NCI-H1105 treated with DMSO at 0.1 percent for 48 hours (cell line): ENCODE measurements around the gene LZTR1.
"Not testable (repeated sequence)": the region's sequence is repeated elsewhere in the genome, so short reads cannot be mapped to it uniquely, and the experiment has no call there.

ENCODE experiments used
- DNase-seq: peaks from one replicate; lab custom pipeline; 2025; lab: John Stamatoyannopoulos, UW

The LZTR1 gene

DNA sequence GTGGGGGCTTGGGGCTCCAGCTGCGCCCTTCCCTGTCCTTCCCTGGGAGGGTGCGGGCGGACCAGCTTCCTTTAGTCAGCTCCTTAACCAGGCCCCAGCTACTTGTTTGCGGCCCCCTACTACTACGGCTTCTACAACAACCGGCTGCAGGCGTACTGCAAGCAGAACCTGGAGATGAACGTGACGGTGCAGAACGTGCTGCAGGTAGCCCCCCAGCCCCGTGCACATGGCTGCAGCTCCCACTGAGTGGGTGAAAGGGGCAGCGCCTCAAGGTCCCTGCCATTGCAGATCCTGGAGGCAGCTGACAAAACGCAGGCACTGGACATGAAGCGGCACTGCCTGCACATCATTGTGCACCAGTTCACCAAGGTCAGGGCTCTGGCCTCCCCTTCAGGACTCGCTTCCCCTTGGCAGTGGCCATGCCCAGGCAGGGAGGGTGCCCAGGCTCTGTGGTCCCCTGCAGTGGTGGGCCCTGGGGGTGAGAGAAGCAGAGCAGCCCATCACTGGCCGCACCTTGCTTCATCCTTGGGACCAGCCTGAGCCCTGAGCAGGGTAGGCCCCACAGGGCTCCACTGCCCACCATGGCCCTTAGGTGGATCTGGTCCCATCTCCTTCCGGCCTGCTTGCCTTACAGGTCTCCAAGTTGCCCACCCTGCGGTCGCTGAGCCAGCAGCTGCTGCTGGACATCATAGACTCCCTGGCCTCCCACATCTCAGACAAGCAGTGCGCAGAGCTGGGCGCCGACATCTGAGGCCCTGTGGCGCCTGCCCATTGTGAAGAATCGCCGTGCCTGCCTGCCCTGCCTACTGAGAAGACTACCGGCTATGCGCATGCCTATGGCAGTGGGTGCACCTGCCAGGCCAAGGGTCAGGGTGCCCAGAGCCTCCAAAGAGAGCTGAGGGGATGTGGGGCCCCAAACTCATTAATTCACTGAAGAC lies 14.8 kb downstream of the LZTR1 start:
- no peak for DNase-seq

DNA sequence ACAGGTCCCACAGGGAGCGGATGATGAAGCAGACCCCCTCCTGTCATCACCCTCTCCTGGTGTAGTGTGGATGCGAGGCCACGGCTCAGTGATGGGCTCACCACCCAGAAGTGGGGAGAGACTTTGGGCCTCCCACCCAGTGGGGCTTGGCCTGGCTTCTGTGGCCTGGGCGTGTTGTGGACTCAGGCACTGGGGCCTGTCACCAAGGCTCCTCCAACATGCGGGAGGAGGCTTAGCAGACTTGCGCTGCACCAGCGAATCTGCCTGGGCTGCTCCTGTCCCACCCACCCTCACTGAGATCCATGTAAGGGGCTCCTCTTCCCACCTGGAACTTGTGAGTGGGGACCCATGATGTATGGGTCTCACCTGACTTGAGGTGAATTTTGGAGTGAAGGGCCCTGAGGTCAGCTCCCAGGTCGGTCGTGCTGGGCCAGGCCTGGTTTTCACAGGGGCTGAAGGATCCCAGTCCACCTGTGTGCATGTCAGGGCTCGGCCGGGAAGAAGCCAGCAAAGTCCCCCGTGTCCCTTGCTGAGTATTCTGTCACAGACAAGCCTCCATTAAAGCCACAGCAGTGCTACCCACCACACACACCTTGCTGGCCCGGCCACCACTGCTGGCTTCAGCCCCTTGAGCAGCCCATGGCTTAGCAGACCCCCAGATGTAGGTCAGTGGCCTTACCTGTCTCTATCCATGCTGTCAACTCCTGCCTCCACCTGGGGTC lies 15.6 kb downstream of the LZTR1 start:
- no peak for DNase-seq

- no peak for DNase-seq
These were observed 16.6 kb downstream of the LZTR1 start for GRCh38 chr22:20998411-20999336.

- no peak for DNase-seq
These were observed 17.5 kb downstream of the LZTR1 start for GRCh38 chr22:20999350-21000206.

- DNase-seq = no peak
These were observed 18.3 kb downstream of the LZTR1 start for GRCh38 chr22:21000207-21000986.

DNA sequence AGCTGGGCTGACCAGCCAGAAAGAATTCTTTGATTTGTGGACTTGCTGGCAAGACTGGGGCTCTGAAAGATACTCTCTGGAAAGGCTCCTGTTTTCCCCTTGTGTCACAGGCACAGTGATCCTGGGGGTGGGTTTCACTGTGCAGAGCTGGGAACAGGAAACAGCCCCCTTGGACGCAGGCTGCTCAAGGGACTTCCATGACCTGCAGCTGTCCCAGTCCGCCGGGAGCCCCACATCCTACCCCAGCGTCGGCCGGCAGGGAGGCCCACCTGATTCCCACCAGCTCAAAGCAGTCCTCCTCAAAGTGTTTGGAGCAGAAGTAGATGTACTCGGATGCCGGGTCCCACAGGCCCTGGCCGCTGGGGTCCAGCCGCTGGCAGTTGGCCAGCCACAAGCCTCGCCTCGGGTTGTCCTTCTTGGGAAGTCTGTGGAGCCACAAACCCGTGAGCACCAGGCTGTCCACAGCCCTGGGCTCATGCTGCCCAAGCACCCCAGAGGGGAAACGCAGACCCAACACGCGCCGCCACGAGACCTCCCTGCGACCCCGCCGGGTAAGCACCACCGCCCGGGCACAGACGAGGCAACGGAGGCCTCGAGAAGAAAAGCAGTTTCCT lies 19.0 kb downstream of the LZTR1 start:
- no peak for DNase-seq

GRCh38 chr22:21001601-21002325 lies 19.7 kb downstream of the LZTR1 start, which contains the start of gene THAP7:
THAP7 (minus strand) TSS chr22:21002118; CDS start chr22:21001911, 207 bp downstream.
- peak; percentile 89 for DNase-seq

DNA sequence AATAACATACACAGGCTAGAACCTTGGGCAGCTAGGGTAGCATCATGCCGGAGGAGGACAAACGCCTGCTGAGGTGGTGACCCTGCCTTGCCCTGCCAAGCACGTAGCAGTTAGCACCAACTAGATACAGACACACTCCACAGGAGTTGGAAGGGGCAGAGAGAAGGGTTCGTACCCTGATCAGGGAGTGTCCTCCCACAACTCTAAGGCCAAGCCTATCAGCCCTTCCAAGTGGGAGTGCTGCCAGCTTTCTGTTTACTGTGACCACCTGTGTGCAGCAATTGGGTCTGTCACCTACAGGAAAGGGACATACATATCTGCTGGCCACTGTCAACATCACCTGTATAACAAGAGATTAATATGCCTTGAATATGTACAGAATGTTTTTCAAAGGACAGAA lies 21.7 kb downstream of the LZTR1 start:
- DNase-seq = no peak

DNA sequence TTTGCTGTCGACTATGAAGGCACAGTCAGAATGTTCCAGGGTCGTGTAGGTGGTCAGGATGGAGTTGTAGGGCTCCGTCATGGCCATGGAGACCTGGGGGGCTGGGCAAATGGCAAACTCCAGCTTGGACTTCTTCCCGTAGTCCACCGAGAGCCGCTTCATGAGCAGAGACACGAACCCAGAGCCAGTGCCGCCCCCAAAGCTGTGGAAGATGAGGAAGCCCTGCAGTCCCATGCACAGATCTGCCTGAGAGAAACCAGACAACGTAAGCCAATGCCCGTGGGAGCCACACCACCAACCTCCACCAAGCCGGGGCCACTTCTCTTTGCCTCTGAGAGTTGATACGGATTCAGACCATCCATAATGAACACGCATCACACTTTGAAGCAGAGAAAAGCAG lies 27.1 kb downstream of the LZTR1 start:
- DNase-seq = not testable (repeated sequence)

GRCh38 chr22:21009638-21010425 lies 27.7 kb downstream of the LZTR1 start:
- DNase-seq = no peak

- DNase-seq = no peak
These were observed 28.5 kb downstream of the LZTR1 start for GRCh38 chr22:21010426-21011113.

DNA sequence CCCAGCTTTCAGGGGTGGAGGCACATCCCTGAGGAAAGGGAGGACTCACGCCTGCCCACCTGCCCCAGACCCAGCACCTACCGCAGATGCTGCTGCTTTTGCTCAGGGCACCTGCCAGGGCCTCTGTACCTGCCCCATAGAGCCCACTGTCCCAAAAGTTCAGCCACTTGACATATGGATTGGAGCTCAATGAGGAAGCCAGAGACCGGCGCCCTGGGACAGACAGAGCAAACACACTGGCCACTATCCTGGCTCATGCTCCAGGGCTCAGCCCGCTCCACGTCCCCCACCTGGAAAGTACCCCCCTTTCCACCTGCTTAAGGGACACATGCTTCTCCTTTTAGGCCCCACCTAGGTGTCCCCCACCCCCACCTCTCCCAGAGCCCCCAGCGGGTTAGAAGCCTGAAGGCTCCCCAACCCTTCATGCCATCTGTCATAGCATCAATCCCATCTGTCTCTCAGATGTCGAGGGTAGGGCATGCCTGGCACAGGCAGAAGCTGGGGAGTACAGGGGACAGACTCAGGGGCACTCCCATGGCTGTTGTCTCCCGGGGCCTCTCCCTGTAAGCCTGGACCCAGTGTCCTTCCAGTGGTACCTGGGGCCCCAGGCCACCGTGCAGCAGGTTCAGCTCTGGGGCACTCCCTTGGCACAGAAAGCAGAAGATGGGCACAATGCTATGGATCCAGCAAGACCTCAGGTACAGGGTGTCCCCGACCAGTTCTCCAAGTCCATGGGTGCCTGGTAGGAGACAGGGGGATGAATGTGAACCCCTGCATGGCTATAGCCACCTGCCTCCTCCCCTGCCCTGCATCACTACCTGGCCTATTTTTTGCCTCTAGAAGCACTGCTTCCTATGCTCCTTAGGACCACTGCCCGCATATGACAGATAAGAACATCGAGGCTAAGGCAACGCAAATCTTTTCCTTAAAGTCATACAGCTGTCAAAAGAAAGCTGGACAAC lies 30.6 kb downstream of the LZTR1 start:
- DNase-seq = no peak

DNA sequence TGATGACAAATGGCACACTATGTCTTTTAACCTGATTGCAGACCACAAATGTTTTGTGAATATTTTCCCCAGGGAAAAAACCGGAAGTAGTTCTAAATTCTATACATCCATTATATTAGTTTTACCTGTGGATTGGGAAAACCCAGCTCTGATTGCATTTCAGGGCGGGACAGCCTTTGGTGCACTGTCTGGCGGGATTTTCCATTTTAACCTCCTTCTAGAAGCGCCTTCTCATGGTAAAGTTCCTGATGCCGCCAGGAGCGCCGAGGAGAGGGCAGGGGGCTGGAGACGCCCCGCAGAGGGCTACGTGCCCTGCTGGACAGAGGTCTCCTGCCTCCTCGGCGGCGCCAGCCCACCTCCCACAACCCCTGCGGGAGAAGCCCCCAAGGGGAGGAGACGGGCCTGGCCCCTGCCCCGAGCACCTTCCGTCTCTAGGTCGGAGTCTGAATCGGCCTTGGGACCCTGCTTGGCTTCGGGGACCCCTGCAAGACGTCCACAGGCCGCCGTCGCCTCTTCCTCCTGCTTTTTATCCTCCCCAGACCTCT lies 31.6 kb downstream of the LZTR1 start:
- no peak for DNase-seq

DNA sequence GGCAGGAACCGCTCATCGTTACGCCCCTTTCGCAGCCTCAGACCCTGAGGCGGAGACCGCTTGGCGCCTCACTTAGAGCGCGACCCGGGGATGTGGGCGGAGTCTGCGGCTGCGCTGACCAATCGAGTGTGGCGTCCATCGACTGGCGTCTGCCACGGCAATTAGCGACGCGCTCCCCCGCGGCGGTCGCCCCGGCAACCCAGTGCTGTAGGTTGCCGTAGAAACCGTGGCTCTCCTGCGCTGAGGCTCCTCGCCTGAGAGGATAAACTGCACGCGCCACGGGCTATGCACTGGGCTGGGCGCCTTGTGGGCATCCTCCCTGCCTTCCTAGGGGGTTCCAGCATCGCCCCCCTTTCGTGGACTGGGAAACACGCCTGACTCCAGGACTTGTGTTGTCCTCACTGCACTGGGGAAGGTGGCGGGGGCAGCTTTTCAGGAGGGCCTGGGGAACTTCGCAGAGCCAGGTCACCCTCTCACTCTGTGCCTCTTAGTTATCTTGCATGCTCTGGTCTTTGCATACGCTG lies 32.2 kb downstream of the LZTR1 start:
- peak; percentile 94 for DNase-seq

- no peak for DNase-seq
These were observed 32.8 kb downstream of the LZTR1 start, which contains the start of gene P2RX6 for GRCh38 chr22:21014726-21015465. P2RX6 (plus strand) TSS chr22:21015165; CDS start chr22:21015175, 10 bp downstream.
